Osteoblast (primary cell): ENCODE measurements around the gene KIF1B. TPM values are rescaled to one million over a fixed set of nuclear protein-coding genes. Genes with fewer than 3 reads are reported as not detected.
"Not testable (repeated sequence)": the region's sequence is repeated elsewhere in the genome, so short reads cannot be mapped to it uniquely, and the experiment has no call there.

Experiments
- DNase-seq: peaks from one replicate; pipeline ENCODE4 v3.0.0; 2011; ENCODE audit warnings: low spot score, mixed read lengths; ENCODE audit not compliant: insufficient read length; ENCODE audit errors: missing footprints
- H2AFZ ChIP-seq: 2 replicates; pipeline ENCODE4 v1.6.0; 2011; ENCODE audit warnings: mild to moderate bottlenecking, low read length
- H3K27ac ChIP-seq: 2 replicates; pipeline ENCODE4 v1.5.1; 2011; ENCODE audit warnings: mild to moderate bottlenecking, low read depth, low read length, moderate library complexity
- H3K27me3 ChIP-seq: 2 replicates; pipeline ENCODE4 v1.6.0; 2012; ENCODE audit warnings: mild to moderate bottlenecking, control low read depth, inconsistent platforms, low read length, moderate library complexity; ENCODE audit not compliant: insufficient read depth
- H3K36me3 ChIP-seq: 2 replicates; pipeline ENCODE4 v1.5.1; 2011; ENCODE audit warnings: mild to moderate bottlenecking, low read length, control low read depth, moderate library complexity; ENCODE audit not compliant: insufficient read depth
- H3K4me1 ChIP-seq: 2 replicates; pipeline ENCODE4 v1.5.1; 2011; ENCODE audit warnings: mild to moderate bottlenecking, low read length, control low read depth, moderate library complexity; ENCODE audit not compliant: insufficient read depth
- H3K4me2 ChIP-seq: 2 replicates; pipeline ENCODE4 v1.6.0; 2011; ENCODE audit warnings: mild to moderate bottlenecking, low read length; ENCODE audit not compliant: insufficient read depth
- H3K4me3 ChIP-seq: fragments of 200-600 bp; sonication (generic); 3 replicates; pipeline ENCODE4 v1.5.1; 2012; ENCODE audit warnings: mild to moderate bottlenecking, low read length, inconsistent platforms; ENCODE audit not compliant: insufficient read depth
- H3K79me2 ChIP-seq: 2 replicates; pipeline ENCODE4 v1.6.0; 2012; ENCODE audit warnings: mild to moderate bottlenecking, low read length, control low read depth, inconsistent platforms; ENCODE audit not compliant: insufficient read depth
- H3K9me3 ChIP-seq: 2 replicates; pipeline ENCODE4 v1.5.1; 2011; ENCODE audit warnings: low read depth, low read length, control low read depth
- H4K20me1 ChIP-seq: 2 replicates; pipeline ENCODE4 v1.6.0; 2012; ENCODE audit warnings: mild to moderate bottlenecking, low read length, control low read depth; ENCODE audit not compliant: insufficient read depth
- total RNA-seq: library from RNA; depleted of rRNA; stranded (reverse); fragments of >200 nt; gene quantifications from 2 replicates; pipeline ENCODE4 v1.2.3, GENCODE V29; 2012
- TF ChIP-seq, protein P1 (sequence below): IDR thresholded peaks from 2 replicates; pipeline ENCODE4 v1.5.1; 2011; ENCODE audit warnings: mild to moderate bottlenecking, low read depth, low read length, moderate library complexity; ENCODE audit errors: extremely low read depth

KIF1B gene
- total RNA-seq, 1 donor, result 35.8 TPM

GRCh38 chr1:10217748-10218441 is 7.5 kb downstream of the KIF1B start:
- peak overlapping the region; percentile 31 for H3K4me3 ChIP-seq
- H2AFZ ChIP-seq, result no peak overlapping the region
- peaks cover 23% of the 10 kb centered on the region for H3K4me1 ChIP-seq
- no peaks in the 10 kb centered on the region for H3K27me3 ChIP-seq
- TF ChIP-seq, protein P1, sequence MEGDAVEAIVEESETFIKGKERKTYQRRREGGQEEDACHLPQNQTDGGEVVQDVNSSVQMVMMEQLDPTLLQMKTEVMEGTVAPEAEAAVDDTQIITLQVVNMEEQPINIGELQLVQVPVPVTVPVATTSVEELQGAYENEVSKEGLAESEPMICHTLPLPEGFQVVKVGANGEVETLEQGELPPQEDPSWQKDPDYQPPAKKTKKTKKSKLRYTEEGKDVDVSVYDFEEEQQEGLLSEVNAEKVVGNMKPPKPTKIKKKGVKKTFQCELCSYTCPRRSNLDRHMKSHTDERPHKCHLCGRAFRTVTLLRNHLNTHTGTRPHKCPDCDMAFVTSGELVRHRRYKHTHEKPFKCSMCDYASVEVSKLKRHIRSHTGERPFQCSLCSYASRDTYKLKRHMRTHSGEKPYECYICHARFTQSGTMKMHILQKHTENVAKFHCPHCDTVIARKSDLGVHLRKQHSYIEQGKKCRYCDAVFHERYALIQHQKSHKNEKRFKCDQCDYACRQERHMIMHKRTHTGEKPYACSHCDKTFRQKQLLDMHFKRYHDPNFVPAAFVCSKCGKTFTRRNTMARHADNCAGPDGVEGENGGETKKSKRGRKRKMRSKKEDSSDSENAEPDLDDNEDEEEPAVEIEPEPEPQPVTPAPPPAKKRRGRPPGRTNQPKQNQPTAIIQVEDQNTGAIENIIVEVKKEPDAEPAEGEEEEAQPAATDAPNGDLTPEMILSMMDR, result no peak
- peak; percentile 78 for DNase-seq
- H3K79me2 ChIP-seq, result peaks cover 93% of the 10 kb centered on the region
- H4K20me1 ChIP-seq, result peaks cover 79% of the 10 kb centered on the region
- H3K4me2 ChIP-seq, result peak overlapping the region; percentile 72
- H3K36me3 ChIP-seq, result no peaks in the 10 kb centered on the region
- H3K9me3 ChIP-seq, result no peaks in the 10 kb centered on the region
- H3K27ac ChIP-seq, result peak overlapping the region; percentile 63

DNA sequence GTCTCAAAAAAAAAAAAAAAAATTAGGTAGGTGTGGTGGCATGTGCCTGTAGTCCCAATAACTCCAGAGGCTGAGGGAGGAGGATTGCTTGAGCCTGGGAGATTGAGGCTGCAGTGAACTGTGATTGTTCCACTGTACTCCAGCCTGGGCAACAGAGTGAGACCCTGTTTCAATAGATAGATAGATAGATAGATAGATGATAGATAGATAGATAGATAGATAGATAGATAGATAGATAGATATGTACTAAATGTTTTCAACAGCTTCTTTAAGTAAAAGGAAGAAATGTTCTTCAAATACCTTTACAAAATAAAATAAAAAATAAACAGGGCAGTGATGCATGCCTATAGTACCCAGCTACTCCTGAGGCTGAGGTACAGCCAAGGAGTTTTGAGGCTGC is 9.8 kb downstream of the KIF1B start:
- no peak overlapping the region for H2AFZ ChIP-seq
- no peak overlapping the region for H3K27ac ChIP-seq
- TF ChIP-seq, protein P1, result no peak
- no peak for DNase-seq
- peaks cover 83% of the 10 kb centered on the region for H4K20me1 ChIP-seq
- no peaks in the 10 kb centered on the region for H3K27me3 ChIP-seq
- H3K4me1 ChIP-seq, result peaks cover 26% of the 10 kb centered on the region
- H3K36me3 ChIP-seq, result no peaks in the 10 kb centered on the region
- no peak overlapping the region for H3K4me3 ChIP-seq
- H3K79me2 ChIP-seq, result peaks cover 97% of the 10 kb centered on the region
- H3K9me3 ChIP-seq, result no peaks in the 10 kb centered on the region
- no peak overlapping the region for H3K4me2 ChIP-seq

- not testable (repeated sequence) for H3K27ac ChIP-seq, H3K4me3 ChIP-seq, H2AFZ ChIP-seq, H3K27me3 ChIP-seq, DNase-seq, H3K9me3 ChIP-seq, H3K36me3 ChIP-seq, H3K4me2 ChIP-seq
- Histone ChIP-seq H3K79me2 (peaks cover 97% of the 10 kb centered on the region), H3K4me1 (peaks cover 31% of the 10 kb centered on the region), H4K20me1 (peaks cover 83% of the 10 kb centered on the region)
These were observed 10.3 kb downstream of the KIF1B start for GRCh38 chr1:10220657-10221056.

GRCh38 chr1:10225573-10225972 is 15.2 kb downstream of the KIF1B start:
- Histone ChIP-seq H3K9me3 (no peaks in the 10 kb centered on the region), H3K27me3 (no peaks in the 10 kb centered on the region), H3K36me3 (no peaks in the 10 kb centered on the region), H4K20me1 (peaks cover 84% of the 10 kb centered on the region), H2AFZ (no peak overlapping the region), H3K4me3 (no peak overlapping the region), H3K4me1 (peaks cover 22% of the 10 kb centered on the region), H3K4me2 (peak overlapping the region; percentile 50), H3K27ac (no peak overlapping the region), H3K79me2 (peaks cover 97% of the 10 kb centered on the region)
- TF ChIP-seq, protein P1, result no peak
- no peak for DNase-seq
